ENCODE data around the gene KLHL10.

Gene KLHL10

GRCh38 chr17:41896726-41897125, 59.1 kb downstream of the KLHL10 start:
- no peak for DNase-seq

All from T-helper 2 cell (primary cell).